Bronchial epithelial cell (primary cell): ENCODE measurements around the gene RAD18. TPM values are rescaled to one million over a fixed set of nuclear protein-coding genes. Genes with fewer than 3 reads are reported as not detected.

Experiments
- DNase-seq: peaks from one replicate; pipeline ENCODE4 v3.0.0-alpha.2; 2010; ENCODE audit warnings: low read depth
- FAIRE-seq: peaks from 2 replicates; lab custom pipeline; 2011; peaks lifted over from hg19 to GRCh38; lab: Jason Lieb, UNC
- H3K27me3 ChIP-seq: 2 replicates; pipeline ENCODE4 v1.5.1; 2011; ENCODE audit warnings: low read length; ENCODE audit not compliant: control insufficient read depth, insufficient read depth
- H3K36me3 ChIP-seq: 2 replicates; pipeline ENCODE4 v1.5.1; 2011; ENCODE audit warnings: low read length; ENCODE audit not compliant: control insufficient read depth, insufficient read depth
- H3K4me3 ChIP-seq: 2 replicates; pipeline ENCODE4 v1.5.1; 2011; ENCODE audit warnings: mild to moderate bottlenecking, low read depth, low read length, control low read depth
- total RNA-seq: library from RNA; depleted of rRNA; stranded (reverse); fragments of >200 nt; gene quantifications from 2 replicates; pipeline ENCODE4 v1.2.1, GENCODE V29; 2014
- TF ChIP-seq, protein P1 (sequence below): IDR thresholded peaks from 2 replicates; pipeline ENCODE4 v1.5.1; 2011; ENCODE audit warnings: mild to moderate bottlenecking, moderate library complexity, low read length, control low read depth, inconsistent platforms; ENCODE audit not compliant: insufficient read depth, severe bottlenecking

Gene RAD18
- total RNA-seq, 1 donor from 2014 or later, result 3.9 TPM

DNA sequence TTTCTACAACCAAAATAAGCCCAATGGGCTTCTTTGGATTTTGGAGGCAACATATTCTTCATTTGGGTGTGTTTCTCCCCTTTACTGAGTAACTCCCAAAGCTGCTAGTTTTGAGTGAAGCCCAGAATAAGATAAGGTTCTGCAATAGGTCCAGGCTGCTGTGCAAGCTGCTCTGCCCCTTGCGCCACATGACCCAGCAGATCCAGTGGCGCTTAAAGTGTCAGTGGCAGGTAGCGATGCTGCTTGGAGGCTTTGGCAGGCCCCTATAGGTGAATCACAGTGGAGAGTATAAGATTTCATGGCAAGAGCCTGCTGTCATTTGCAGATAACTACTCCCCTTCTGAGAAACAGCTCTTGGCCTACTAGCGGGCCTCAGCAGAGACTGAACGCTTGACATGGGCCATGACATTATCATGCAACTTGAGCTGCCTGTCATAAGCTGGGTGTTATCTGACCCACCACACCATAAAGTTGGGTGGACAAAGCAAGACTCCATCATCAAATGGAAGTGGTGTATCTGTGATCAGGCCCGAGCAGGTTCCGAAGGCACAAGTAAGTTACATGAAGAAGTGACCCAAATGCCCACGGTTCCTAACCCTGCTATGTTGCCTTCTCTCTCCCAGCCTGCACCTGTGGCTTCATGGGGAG, 105.4 kb downstream of the RAD18 start:
- DNase-seq (no peak), FAIRE-seq (no peak)
- H3K27me3 ChIP-seq, result no peaks in the 10 kb centered on the region
- TF ChIP-seq, protein P1, sequence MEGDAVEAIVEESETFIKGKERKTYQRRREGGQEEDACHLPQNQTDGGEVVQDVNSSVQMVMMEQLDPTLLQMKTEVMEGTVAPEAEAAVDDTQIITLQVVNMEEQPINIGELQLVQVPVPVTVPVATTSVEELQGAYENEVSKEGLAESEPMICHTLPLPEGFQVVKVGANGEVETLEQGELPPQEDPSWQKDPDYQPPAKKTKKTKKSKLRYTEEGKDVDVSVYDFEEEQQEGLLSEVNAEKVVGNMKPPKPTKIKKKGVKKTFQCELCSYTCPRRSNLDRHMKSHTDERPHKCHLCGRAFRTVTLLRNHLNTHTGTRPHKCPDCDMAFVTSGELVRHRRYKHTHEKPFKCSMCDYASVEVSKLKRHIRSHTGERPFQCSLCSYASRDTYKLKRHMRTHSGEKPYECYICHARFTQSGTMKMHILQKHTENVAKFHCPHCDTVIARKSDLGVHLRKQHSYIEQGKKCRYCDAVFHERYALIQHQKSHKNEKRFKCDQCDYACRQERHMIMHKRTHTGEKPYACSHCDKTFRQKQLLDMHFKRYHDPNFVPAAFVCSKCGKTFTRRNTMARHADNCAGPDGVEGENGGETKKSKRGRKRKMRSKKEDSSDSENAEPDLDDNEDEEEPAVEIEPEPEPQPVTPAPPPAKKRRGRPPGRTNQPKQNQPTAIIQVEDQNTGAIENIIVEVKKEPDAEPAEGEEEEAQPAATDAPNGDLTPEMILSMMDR, result no peak
- no peak overlapping the region for H3K4me3 ChIP-seq
- H3K36me3 ChIP-seq, result no peaks in the 10 kb centered on the region

DNA sequence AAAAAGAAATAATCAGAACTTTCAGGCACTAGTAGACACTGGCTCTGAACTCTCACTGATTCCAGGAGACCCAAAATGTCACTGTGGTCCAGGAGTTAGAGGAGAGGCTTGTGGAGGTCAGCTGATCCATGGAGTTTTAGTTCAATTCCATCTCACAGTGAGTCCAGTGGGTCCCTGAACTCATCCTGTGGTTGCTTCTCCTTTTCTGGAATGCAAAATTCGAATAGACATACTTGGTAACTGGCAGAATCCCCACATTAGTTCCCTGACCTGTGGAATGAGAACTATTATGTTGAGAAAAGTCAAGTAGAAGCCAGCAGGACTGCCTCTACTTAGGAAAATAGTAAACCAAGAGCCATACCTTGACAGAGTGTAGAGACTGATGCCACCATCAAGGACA, 106.6 kb downstream of the RAD18 start:
- no peak overlapping the region for H3K4me3 ChIP-seq
- no peaks in the 10 kb centered on the region for H3K27me3 ChIP-seq
- TF ChIP-seq, protein P1, result no peak
- FAIRE-seq (no peak), DNase-seq (no peak)
- H3K36me3 ChIP-seq, result no peaks in the 10 kb centered on the region

DNA sequence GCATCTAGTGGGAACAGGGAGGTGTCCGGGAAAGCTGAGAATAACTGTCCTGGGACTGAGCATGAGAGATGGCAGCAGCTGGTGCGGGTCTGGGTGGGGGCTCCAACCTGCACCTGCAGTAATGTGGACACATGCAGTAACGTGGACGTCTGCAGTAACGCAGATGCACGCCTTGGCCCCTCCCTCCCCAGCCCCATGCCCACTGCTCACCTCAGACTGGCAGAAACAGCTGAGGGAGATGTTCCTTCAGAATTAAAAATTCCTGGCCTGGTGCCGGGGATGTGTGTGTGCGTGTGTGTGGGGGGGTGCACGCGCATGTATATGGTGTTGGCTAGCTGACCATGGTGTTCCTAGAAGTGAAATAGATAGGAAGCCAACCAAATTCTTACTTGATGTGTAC, 107.2 kb downstream of the RAD18 start:
- TF ChIP-seq, protein P1, result no peak
- no peak for DNase-seq

DNA sequence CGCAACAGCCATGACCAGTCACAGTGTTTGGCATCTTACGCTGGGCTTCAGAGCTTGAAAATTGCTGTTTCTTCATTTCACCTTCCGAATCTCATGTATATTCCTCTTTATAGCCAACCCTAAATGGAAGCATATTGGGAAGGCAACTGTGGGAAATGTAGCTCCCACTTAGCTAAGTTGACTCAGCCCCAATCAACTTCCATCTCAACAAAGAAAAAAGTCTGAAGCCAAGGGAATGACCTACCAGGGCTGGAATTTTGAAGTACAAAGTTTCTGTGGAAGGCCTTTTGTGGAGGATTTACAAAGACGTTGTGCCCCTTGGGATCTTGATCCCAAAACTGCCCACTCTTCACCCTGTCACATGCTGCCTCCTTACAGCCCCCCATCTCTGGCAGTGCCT, 108.6 kb downstream of the RAD18 start:
- TF ChIP-seq, protein P1, result no peak
- DNase-seq (no peak), FAIRE-seq (no peak)
- Histone ChIP-seq H3K4me3 (no peak overlapping the region), H3K36me3 (no peaks in the 10 kb centered on the region), H3K27me3 (no peaks in the 10 kb centered on the region)

More for the DNA sequence above, 107.2 kb downstream of the RAD18 start:
- no peak overlapping the region for H3K4me3 ChIP-seq
- no peaks in the 10 kb centered on the region for H3K36me3 ChIP-seq
- no peaks in the 10 kb centered on the region for H3K27me3 ChIP-seq
- no peak for FAIRE-seq

DNA sequence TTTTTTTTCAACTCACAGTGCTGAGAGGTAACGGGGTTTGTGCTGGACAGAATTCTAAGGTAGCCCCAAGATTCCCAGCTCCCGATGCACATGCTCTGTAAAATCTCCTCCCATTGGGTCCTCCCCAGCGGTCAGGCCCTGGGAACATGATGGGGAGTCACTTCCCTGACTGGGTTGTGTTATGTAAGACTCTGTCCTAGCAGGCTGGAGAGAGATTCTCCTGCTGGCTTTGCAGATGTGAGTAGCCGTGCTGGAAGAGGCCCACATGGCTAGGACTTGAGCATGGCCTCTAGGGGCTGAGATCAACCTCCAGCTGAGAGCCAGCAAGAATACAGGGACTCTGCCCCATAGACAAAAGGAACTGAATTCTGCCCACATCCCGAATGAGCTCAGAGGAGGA, 110.2 kb downstream of the RAD18 start:
- FAIRE-seq (no peak), DNase-seq (no peak)
- TF ChIP-seq, protein P1, result no peak
- Histone ChIP-seq H3K27me3 (no peaks in the 10 kb centered on the region), H3K36me3 (no peaks in the 10 kb centered on the region), H3K4me3 (no peak overlapping the region)

DNA sequence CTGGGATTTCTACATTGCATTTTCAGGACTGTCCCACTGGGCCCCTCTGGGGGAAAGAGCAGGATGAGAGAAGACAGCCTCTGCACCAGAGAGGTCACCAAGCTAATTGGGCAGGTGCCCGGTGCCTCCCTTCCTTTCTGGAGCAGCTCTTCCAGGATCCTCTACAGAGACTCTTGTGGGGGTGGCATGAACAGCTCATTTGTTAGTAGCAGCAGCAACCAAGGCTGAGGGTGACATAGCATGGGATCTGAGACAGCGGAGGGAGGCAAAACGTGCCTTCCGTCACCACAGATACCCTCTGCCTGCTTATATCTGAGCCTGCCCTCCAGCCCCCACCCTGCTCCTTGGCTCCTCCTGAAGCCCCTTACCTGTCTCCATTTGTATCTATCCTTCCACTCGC, 110.8 kb downstream of the RAD18 start:
- TF ChIP-seq, protein P1, result no peak
- no peak for FAIRE-seq

More for the DNA sequence above, 110.8 kb downstream of the RAD18 start:
- no peak overlapping the region for H3K4me3 ChIP-seq
- H3K27me3 ChIP-seq, result no peaks in the 10 kb centered on the region
- no peaks in the 10 kb centered on the region for H3K36me3 ChIP-seq
- DNase-seq, result no peak
